ENCODE measurements around the gene CERS1.

CERS1 gene

GRCh38 chr19:18869023-18869618 is 26.8 kb downstream of the CERS1 start:
- no peak for DNase-seq

- no peak for DNase-seq
These were observed 27.5 kb downstream of the CERS1 start for GRCh38 chr19:18868380-18869022.

- no peak for DNase-seq
These were observed 28.2 kb downstream of the CERS1 start for GRCh38 chr19:18867751-18868150.

GRCh38 chr19:18867199-18867598 is 28.8 kb downstream of the CERS1 start:
- no peak for DNase-seq

GRCh38 chr19:18866800-18867123 is 29.2 kb downstream of the CERS1 start:
- DNase-seq, result no peak

GRCh38 chr19:18865973-18866799 is 29.8 kb downstream of the CERS1 start:
- peak; percentile 15 for DNase-seq

- DNase-seq, result no peak
These were observed 30.6 kb downstream of the CERS1 start for GRCh38 chr19:18865106-18865972.

GRCh38 chr19:18863843-18864362 is 32.1 kb downstream of the CERS1 start:
- DNase-seq, result no peak

GRCh38 chr19:18862976-18863842 is 32.7 kb downstream of the CERS1 start:
- DNase-seq, result no peak

GRCh38 chr19:18861917-18862316 is 34.0 kb downstream of the CERS1 start:
- DNase-seq, result no peak

- DNase-seq, result no peak
These were observed 34.7 kb downstream of the CERS1 start for GRCh38 chr19:18861235-18861634.

- no peak for DNase-seq
These were observed 35.2 kb downstream of the CERS1 start for GRCh38 chr19:18860725-18861124.

GRCh38 chr19:18860302-18860700 is 35.7 kb downstream of the CERS1 start:
- DNase-seq, result no peak

- DNase-seq, result no peak
These were observed 36.2 kb downstream of the CERS1 start for GRCh38 chr19:18859676-18860301.

- DNase-seq, result no peak
These were observed 36.9 kb downstream of the CERS1 start for GRCh38 chr19:18858906-18859646.

GRCh38 chr19:18857223-18857622 is 38.7 kb downstream of the CERS1 start:
- DNase-seq, result no peak

GRCh38 chr19:18856385-18857126 is 39.4 kb downstream of the CERS1 start:
- DNase-seq, result no peak

GRCh38 chr19:18855647-18856384 is 40.1 kb downstream of the CERS1 start:
- no peak for DNase-seq

- no peak for DNase-seq
These were observed 41.0 kb downstream of the CERS1 start for GRCh38 chr19:18854982-18855381.

Data from NCI-H1092 treated with DMSO at 0.1 percent for 48 hours (cell line).